Endothelial cell (in vitro differentiated cells): ENCODE data around the gene CIDEC. TPM values are rescaled to one million over a fixed set of nuclear protein-coding genes. Genes with fewer than 3 reads are reported as not detected.

Source experiments
- DNase-seq: peaks from one replicate; pipeline ENCODE4 v3.0.0; 2021; ENCODE audit warnings: low spot score
- H3K27ac Mint-ChIP-seq: one replicate; pipeline ENCODE4 v1.8.0; 2021; ENCODE audit warnings: mixed read lengths, inconsistent platforms; ENCODE audit not compliant: unreplicated experiment
- H3K27me3 Mint-ChIP-seq: one replicate; pipeline ENCODE4 v1.8.0; 2021; ENCODE audit warnings: mild to moderate bottlenecking, moderate library complexity, mixed read lengths, inconsistent platforms; ENCODE audit not compliant: unreplicated experiment
- H3K36me3 Mint-ChIP-seq: one replicate; pipeline ENCODE4 v1.8.0; 2021; ENCODE audit warnings: mild to moderate bottlenecking, low read depth, mixed read lengths, inconsistent platforms; ENCODE audit not compliant: unreplicated experiment
- H3K4me1 Mint-ChIP-seq: one replicate; pipeline ENCODE4 v1.8.0; 2021; ENCODE audit warnings: mild to moderate bottlenecking, mixed read lengths, inconsistent platforms; ENCODE audit not compliant: unreplicated experiment
- H3K4me3 Mint-ChIP-seq: one replicate; pipeline ENCODE4 v1.8.0; 2021; ENCODE audit warnings: mild to moderate bottlenecking, mixed read lengths, inconsistent platforms; ENCODE audit not compliant: unreplicated experiment
- H3K9me3 Mint-ChIP-seq: one replicate; pipeline ENCODE4 v1.8.0; 2021; ENCODE audit warnings: mixed read lengths, inconsistent platforms; ENCODE audit not compliant: unreplicated experiment
- total RNA-seq: library from RNA; stranded (reverse); fragmentation: NEBNext Ultra II Directional; extraction: Animal tissue kit (Norgen Biotek cat#: 25700); gene quantifications from one replicate; pipeline ENCODE4 v1.2.1, GENCODE V29; 2021; ENCODE audit not compliant: unreplicated experiment
- TF ChIP-seq, protein P1 (sequence below): fragments of 200-600 bp; sonication (generic); IDR thresholded peaks from one replicate; pipeline ENCODE4 v1.5.0; 2021; ENCODE audit warnings: antibody characterized with exemption; ENCODE audit not compliant: unreplicated experiment

The CIDEC gene
- total RNA-seq, 1 donor from 2014 or later, result not detected

DNA sequence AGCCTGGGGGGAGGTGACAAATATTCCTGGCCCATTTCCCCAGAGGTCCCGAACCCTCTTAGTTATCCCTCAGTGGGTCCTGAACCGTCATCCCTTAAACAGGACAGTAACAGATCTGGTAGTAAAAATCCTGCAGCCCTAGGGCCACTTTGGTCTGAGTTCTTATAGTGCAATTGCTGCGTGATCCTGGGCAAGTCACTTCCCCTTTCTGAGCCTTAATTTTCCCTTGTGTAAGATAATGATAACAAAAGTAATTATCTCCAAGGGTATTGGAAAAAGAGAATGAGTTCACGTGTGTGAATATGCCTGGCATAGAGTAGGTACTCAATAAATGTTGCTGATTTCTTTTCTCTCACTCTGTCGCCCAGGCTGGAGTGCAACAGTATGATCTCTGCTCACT lies 7.4 kb upstream of the CIDEC start:
- TF ChIP-seq, protein P1, sequence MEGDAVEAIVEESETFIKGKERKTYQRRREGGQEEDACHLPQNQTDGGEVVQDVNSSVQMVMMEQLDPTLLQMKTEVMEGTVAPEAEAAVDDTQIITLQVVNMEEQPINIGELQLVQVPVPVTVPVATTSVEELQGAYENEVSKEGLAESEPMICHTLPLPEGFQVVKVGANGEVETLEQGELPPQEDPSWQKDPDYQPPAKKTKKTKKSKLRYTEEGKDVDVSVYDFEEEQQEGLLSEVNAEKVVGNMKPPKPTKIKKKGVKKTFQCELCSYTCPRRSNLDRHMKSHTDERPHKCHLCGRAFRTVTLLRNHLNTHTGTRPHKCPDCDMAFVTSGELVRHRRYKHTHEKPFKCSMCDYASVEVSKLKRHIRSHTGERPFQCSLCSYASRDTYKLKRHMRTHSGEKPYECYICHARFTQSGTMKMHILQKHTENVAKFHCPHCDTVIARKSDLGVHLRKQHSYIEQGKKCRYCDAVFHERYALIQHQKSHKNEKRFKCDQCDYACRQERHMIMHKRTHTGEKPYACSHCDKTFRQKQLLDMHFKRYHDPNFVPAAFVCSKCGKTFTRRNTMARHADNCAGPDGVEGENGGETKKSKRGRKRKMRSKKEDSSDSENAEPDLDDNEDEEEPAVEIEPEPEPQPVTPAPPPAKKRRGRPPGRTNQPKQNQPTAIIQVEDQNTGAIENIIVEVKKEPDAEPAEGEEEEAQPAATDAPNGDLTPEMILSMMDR, result no peak
- no peak for DNase-seq
- Mint-ChIP-seq H3K36me3 (peaks cover 6% of the 10 kb centered on the region), H3K9me3 (no peaks in the 10 kb centered on the region), H3K27me3 (no peaks in the 10 kb centered on the region), H3K4me3 (no peak overlapping the region), H3K4me1 (no peaks in the 10 kb centered on the region), H3K27ac (no peak overlapping the region)

DNA sequence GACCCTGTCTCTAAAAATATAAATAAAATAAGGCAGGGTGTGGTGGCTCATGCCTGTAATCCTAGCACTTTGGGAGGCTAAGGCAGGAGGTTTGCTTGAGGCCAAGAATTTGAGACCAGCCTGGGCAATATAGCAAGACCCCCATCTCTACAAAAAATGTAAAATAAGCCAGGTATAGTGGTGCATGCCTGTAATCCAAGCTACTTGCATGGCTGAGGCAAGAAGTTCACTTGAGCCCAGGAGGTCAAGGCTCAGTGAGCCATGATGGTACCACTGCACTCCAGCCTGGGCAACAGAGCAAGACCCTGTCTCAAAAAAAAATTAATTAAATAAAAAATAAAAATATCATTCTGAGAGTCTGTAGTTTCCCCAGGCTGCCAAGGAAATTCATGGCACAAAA lies 6.3 kb upstream of the CIDEC start:
- Mint-ChIP-seq H3K27ac (no peak overlapping the region), H3K4me3 (no peak overlapping the region), H3K4me1 (no peaks in the 10 kb centered on the region), H3K9me3 (no peaks in the 10 kb centered on the region), H3K36me3 (peaks cover 4% of the 10 kb centered on the region), H3K27me3 (no peaks in the 10 kb centered on the region)
- TF ChIP-seq, protein P1, result no peak
- no peak for DNase-seq

DNA sequence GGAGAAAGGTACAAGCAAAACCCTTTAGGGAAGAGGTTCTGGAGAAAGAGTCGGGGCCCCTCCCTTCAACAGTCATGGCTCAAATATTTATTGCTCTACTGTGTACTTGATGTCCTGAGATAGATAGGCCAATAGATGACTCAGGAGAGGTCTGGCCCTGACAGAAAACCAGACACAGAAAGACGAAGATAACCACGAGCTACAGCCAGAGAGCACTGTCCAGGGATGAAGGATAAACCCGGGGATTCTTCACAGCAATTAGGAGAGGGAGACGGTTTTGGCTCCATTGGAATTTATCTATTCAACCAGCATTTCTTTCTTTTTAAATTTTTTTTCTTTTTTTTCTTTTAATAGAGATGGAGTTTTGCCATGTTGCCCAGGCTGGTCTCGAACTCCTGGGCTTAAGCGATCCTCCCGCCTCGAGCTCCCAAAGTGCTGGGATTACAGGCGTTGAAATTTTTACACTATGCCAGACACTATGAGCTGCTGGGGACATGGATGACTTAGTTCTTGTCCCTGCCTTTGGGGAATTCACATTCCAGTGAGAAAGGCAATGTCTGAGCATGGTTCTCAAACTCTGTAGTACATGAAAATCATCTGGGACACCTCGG lies 4.6 kb upstream of the CIDEC start:
- Mint-ChIP-seq H3K4me1 (no peaks in the 10 kb centered on the region), H3K27me3 (peaks cover 2% of the 10 kb centered on the region), H3K36me3 (no peaks in the 10 kb centered on the region), H3K27ac (no peak overlapping the region), H3K9me3 (no peaks in the 10 kb centered on the region), H3K4me3 (no peak overlapping the region)
- no peak for DNase-seq
- TF ChIP-seq, protein P1, result no peak

DNA sequence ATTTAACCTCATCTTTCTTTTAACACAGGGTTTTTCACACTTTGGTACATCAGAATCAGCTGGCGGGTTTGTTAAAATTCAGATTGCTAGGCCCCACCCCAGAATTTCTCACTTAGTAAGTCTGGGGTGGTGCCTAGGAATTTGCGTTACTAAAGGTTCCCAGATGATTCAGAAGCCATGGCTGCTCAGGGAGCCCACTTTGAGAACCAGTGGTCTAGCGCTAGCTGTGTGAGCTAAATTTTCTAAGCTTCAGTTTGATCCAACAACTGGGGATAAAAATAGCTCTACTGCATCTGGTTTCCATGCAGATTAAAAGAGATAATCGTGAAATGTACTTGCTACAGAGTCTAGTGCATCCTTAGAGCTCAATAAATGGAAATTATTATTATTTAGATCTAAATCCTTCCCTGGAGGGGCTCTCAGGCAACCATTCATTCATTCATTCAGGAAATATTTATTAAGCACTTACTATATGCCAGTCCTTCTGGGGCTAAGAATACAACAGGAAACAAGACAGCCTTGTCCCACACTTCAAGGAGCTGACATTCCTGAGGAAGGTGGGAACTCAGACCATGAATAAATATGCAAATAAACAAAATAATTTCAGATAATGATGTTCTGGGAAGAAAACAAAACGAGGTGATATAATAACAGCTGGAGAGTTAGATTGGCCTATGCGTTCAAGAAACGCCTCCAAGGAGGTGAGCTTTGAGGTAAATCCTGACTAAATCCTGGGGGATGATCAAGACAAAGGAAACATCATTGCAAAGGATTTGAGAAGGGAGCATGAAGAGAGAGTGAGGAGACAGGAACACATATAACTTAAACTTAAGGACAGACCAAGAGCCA lies 3.9 kb upstream of the CIDEC start:
- Mint-ChIP-seq H3K27me3 (peaks cover 2% of the 10 kb centered on the region), H3K36me3 (no peaks in the 10 kb centered on the region), H3K4me3 (no peak overlapping the region), H3K9me3 (no peaks in the 10 kb centered on the region), H3K4me1 (no peaks in the 10 kb centered on the region), H3K27ac (no peak overlapping the region)
- no peak for DNase-seq
- TF ChIP-seq, protein P1, result no peak

DNA sequence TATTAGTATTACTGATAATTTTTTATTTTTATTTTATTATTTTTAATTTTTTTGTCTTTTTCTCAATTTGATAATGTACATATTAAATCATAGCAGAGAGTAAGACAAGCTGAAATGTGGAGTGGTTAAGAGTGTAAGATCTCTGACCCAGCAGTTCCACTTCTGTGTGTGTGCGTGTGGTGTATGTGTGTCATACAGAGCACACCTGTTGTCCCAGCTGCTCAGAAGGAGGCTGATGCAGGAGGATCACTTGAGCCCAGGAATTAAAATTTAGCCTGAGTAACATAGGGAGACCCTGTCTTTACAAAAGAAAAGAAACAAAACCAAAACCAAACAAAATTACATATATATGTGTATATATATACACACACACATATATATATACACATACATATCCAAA lies 1.4 kb upstream of the CIDEC start:
- Mint-ChIP-seq H3K4me3 (no peak overlapping the region), H3K27ac (no peak overlapping the region), H3K36me3 (no peaks in the 10 kb centered on the region), H3K9me3 (no peaks in the 10 kb centered on the region), H3K4me1 (no peaks in the 10 kb centered on the region), H3K27me3 (peaks cover 2% of the 10 kb centered on the region)
- no peak for DNase-seq
- TF ChIP-seq, protein P1, result no peak
